PC-3 (cell line): ENCODE results near the gene HPX. TPM values are rescaled to one million over a fixed set of nuclear protein-coding genes. Genes with fewer than 3 reads are reported as not detected.

ENCODE experiments used
- ATAC-seq: fragments of 200-7000 bp; cut with Tn5 transposase; 2 replicates; pipeline ENCODE4 v1.9.1; 2020; ENCODE audit warnings: mild to moderate bottlenecking, moderate library complexity
- BruUV-seq: library from RNA; stranded (reverse); fragments of 400-500 nt; replicated peaks from 2 replicates; lab custom pipeline; 2021; lab: Mats Ljungman, UMichigan
- CTCF ChIA-PET: fragments of 300-600 bp; sonication (Branson Sonifier 250); formaldehyde crosslinking; loops from one replicate; lab custom pipeline; 2022; ENCODE audit warnings: antibody characterized with exemption; lab: Charles Lee
- POLR2A ChIA-PET: fragments of 300-600 bp; sonication (Branson Sonifier 250); formaldehyde crosslinking; loops from one replicate; lab custom pipeline; 2022; ENCODE audit warnings: antibody characterized with exemption; ENCODE audit not compliant: unreplicated experiment; lab: Charles Lee
- DNase-seq: peaks from one replicate; pipeline ENCODE4 v3.0.0-alpha.2; 2015
- H2AFZ ChIP-seq: fragments of 300-600 bp; sonication (generic); 2 replicates; pipeline ENCODE4 v1.6.0; 2016; ENCODE audit warnings: antibody characterized with exemption, low read length
- H3F3A ChIP-seq: fragments of 300-600 bp; sonication (generic); one replicate; pipeline ENCODE4 v1.6.0; 2017; ENCODE audit warnings: antibody characterized with exemption, low read length, control low read depth, mild to moderate bottlenecking; ENCODE audit not compliant: unreplicated experiment
- H3K27ac ChIP-seq: fragments of 300-600 bp; sonication (generic); 2 replicates; pipeline ENCODE4 v1.5.1; 2016; ENCODE audit warnings: mild to moderate bottlenecking, low read length
- H3K27me3 ChIP-seq: fragments of 300-600 bp; sonication (generic); 2 replicates; pipeline ENCODE4 v1.6.1; 2016; ENCODE audit warnings: low read length, mixed read lengths
- H3K36me3 ChIP-seq: fragments of 300-600 bp; sonication (generic); 2 replicates; pipeline ENCODE4 v1.6.1; 2016; ENCODE audit warnings: low read depth, mixed run types, low read length, mixed read lengths
- H3K4me1 ChIP-seq: fragments of 300-600 bp; sonication (generic); 2 replicates; pipeline ENCODE4 v1.5.1; 2016; ENCODE audit warnings: low read length; ENCODE audit not compliant: insufficient read depth
- H3K4me2 ChIP-seq: fragments of 300-600 bp; sonication (generic); 2 replicates; pipeline ENCODE4 v1.6.0; 2016; ENCODE audit warnings: low read length
- H3K4me3 ChIP-seq: fragments of 300-600 bp; sonication (generic); 2 replicates; pipeline ENCODE4 v1.5.1; 2016; ENCODE audit warnings: mild to moderate bottlenecking, low read length, mixed read lengths
- H3K79me2 ChIP-seq: fragments of 300-600 bp; sonication (generic); 2 replicates; pipeline ENCODE4 v1.6.1; 2017; ENCODE audit warnings: low read length, mixed read lengths
- H3K9ac ChIP-seq: fragments of 300-600 bp; sonication (generic); 2 replicates; pipeline ENCODE4 v1.6.0; 2016; ENCODE audit warnings: mild to moderate bottlenecking, low read length
- H3K9me2 ChIP-seq: fragments of 300-600 bp; sonication (generic); replicated peaks from 2 replicates; pipeline ENCODE4 v1.6.1; 2016; ENCODE audit warnings: mixed run types, low read length, mixed read lengths
- H3K9me3 ChIP-seq: fragments of 300-600 bp; sonication (generic); 2 replicates; pipeline ENCODE4 v1.6.1; 2016; ENCODE audit warnings: low read length, mixed read lengths
- H4K20me1 ChIP-seq: fragments of 300-600 bp; sonication (generic); 2 replicates; pipeline ENCODE4 v1.6.1; 2016; ENCODE audit warnings: low read length, mixed read lengths
- EZH2 ChIP-seq: fragments of 300-600 bp; sonication (generic); IDR thresholded peaks from one replicate; pipeline ENCODE4 v1.6.1; 2017; ENCODE audit warnings: antibody characterized with exemption, mild to moderate bottlenecking, low read length; ENCODE audit not compliant: unreplicated experiment
- EZH2phosphoT487 ChIP-seq: fragments of 300-600 bp; sonication (generic); IDR thresholded peaks from 2 replicates; pipeline ENCODE4 v1.6.1; 2018; ENCODE audit warnings: mild to moderate bottlenecking, antibody characterized with exemption, low read length, borderline replicate concordance
- intact Hi-C: fragments of 100-400 bp; cut with micrococcal nuclease; formaldehyde crosslinking; loops from 2 replicates; pipeline ENCODE4 v1.9.0; 2023
- total RNA-seq: library from RNA; depleted of rRNA; stranded (reverse); fragments of >200 nt; gene quantifications from 2 replicates; pipeline ENCODE4 v1.2.3, GENCODE V29; 2014
- TF ChIP-seq, protein P1 (sequence below): fragments of 300-600 bp; sonication (generic); conservative IDR thresholded peaks from 2 replicates; pipeline ENCODE4 v1.5.1; 2017; ENCODE audit warnings: antibody characterized with exemption, low read depth, mild to moderate bottlenecking, low read length

HPX gene
- total RNA-seq, 1 experiment from 2014 or later = 1.6 TPM

GRCh38 chr11:6488821-6489220 lies 48.0 kb upstream of the HPX start:
- DNase-seq (no peak), ATAC-seq (no peak; the same call in 1 of the 2 replicates)
- Histone ChIP-seq H3K79me2 (peaks cover 7% of the 10 kb centered on the region), H2AFZ (no peak overlapping the region), H4K20me1 (no peaks in the 10 kb centered on the region), H3K4me3 (no peak overlapping the region), H3F3A (no peaks in the 10 kb centered on the region), H3K36me3 (peaks cover 18% of the 10 kb centered on the region), H3K9me3 (no peaks in the 10 kb centered on the region), H3K27ac (no peak overlapping the region), H3K4me2 (no peak overlapping the region), H3K9me2 (no peaks in the 10 kb centered on the region), H3K4me1 (no peaks in the 10 kb centered on the region), H3K27me3 (no peaks in the 10 kb centered on the region), H3K9ac (no peak overlapping the region)
- TF ChIP-seq EZH2 = no peak
- no peak for TF ChIP-seq EZH2phosphoT487
- TF ChIP-seq, protein P1, sequence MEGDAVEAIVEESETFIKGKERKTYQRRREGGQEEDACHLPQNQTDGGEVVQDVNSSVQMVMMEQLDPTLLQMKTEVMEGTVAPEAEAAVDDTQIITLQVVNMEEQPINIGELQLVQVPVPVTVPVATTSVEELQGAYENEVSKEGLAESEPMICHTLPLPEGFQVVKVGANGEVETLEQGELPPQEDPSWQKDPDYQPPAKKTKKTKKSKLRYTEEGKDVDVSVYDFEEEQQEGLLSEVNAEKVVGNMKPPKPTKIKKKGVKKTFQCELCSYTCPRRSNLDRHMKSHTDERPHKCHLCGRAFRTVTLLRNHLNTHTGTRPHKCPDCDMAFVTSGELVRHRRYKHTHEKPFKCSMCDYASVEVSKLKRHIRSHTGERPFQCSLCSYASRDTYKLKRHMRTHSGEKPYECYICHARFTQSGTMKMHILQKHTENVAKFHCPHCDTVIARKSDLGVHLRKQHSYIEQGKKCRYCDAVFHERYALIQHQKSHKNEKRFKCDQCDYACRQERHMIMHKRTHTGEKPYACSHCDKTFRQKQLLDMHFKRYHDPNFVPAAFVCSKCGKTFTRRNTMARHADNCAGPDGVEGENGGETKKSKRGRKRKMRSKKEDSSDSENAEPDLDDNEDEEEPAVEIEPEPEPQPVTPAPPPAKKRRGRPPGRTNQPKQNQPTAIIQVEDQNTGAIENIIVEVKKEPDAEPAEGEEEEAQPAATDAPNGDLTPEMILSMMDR = no peak
- no TSS peak for BruUV-seq
- ChIA-PET POLR2A (no interaction called here), CTCF (no interaction called here)
- intact Hi-C loops = loop anchor here (2.0 kb wide), 1 partner anchor 14 kb away; no protein-coding TSS in a partner anchor

DNA sequence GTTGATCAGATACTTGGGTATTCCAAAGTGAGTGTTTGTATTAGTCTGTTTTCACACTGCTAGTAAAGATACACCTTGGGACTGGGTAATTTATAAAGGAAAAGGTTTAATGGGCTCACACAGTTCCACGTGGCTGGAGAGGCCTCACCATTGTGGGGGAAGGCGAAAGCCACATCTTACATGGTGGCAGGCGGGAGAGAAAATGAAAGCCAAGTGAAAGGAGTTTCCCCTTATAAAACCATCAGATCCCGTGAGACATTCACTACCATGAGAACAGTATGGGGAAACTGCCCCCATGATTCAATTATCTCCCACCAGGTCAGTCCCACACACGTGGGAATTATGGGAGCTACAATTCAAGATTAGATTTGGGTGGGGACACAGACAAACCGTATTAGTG lies 47.6 kb upstream of the HPX start:
- Histone ChIP-seq H3K4me2 (no peak overlapping the region), H3K27me3 (no peaks in the 10 kb centered on the region), H4K20me1 (no peaks in the 10 kb centered on the region), H2AFZ (no peak overlapping the region), H3K4me3 (no peak overlapping the region), H3K27ac (no peak overlapping the region), H3K9me2 (no peaks in the 10 kb centered on the region), H3K4me1 (no peaks in the 10 kb centered on the region), H3K9ac (no peak overlapping the region), H3K9me3 (no peaks in the 10 kb centered on the region), H3F3A (no peaks in the 10 kb centered on the region), H3K79me2 (peaks cover 12% of the 10 kb centered on the region), H3K36me3 (peaks cover 23% of the 10 kb centered on the region)
- intact Hi-C loops = loop anchor here (2.0 kb wide), 1 partner anchor 14 kb away; no protein-coding TSS in a partner anchor
- TF ChIP-seq, protein P1 = no peak
- TF ChIP-seq EZH2phosphoT487 (no peak), EZH2 (no peak)
- CTCF ChIA-PET = no interaction called here
- POLR2A ChIA-PET = no interaction called here
- BruUV-seq = no TSS peak
- no peak for DNase-seq
- ATAC-seq = no peak

DNA sequence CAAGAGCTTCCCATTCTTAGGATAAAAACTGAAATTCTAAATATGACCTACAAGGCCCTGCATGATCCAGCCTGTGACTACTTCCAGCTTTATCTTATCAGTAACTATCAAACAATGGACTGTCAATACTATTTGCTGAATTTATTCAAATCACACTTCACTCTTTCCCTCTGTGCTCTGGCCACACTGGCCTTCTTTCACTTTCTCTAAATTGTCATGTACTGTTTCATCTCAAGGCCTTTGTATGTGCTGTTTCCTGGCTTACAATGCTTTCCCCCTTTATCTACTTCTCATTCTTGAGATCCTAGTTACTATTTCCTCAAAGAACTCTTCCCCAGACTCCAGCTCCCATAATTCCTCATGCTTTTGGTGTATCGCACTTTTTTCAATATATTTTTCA lies 46.2 kb upstream of the HPX start:
- Histone ChIP-seq H3K79me2 (peaks cover 26% of the 10 kb centered on the region), H3K4me1 (peaks cover 7% of the 10 kb centered on the region), H4K20me1 (no peaks in the 10 kb centered on the region), H3K27me3 (no peaks in the 10 kb centered on the region), H3K36me3 (peaks cover 34% of the 10 kb centered on the region), H3K27ac (no peak overlapping the region), H2AFZ (no peak overlapping the region), H3K4me3 (no peak overlapping the region), H3K9ac (no peak overlapping the region), H3F3A (no peaks in the 10 kb centered on the region), H3K9me3 (no peaks in the 10 kb centered on the region), H3K4me2 (no peak overlapping the region), H3K9me2 (no peaks in the 10 kb centered on the region)
- CTCF ChIA-PET = no interaction called here
- POLR2A ChIA-PET = no interaction called here
- no peak for ATAC-seq
- no peak for TF ChIP-seq EZH2phosphoT487
- TF ChIP-seq, protein P1 = no peak
- TF ChIP-seq EZH2 = no peak
- no TSS peak for BruUV-seq
- intact Hi-C loops = no loop called here
- DNase-seq = no peak
